AG09319 (cell line): ENCODE measurements around the gene SWI5.

ENCODE experiments used
- DNase-seq: peaks from one replicate; pipeline ENCODE4 v3.0.0-alpha.2; 2010; ENCODE audit warnings: low read depth; ENCODE audit errors: extremely low read depth
- CTCF ChIP-seq: IDR thresholded peaks from 2 replicates; pipeline ENCODE4 v1.5.1; 2011; ENCODE audit warnings: low read depth, mild to moderate bottlenecking, inconsistent platforms, low read length, moderate library complexity

Gene SWI5

GRCh38 chr9:128249558-128249907 lies 26.5 kb upstream of the SWI5 start:
- no peak for TF ChIP-seq CTCF

GRCh38 chr9:128249908-128250838 lies 25.9 kb upstream of the SWI5 start:
- no peak for TF ChIP-seq CTCF
- no peak for DNase-seq

More at GRCh38 chr9:128249558-128249907, 26.5 kb upstream of the SWI5 start:
- no peak for DNase-seq

- no peak for DNase-seq
- TF ChIP-seq CTCF, result no peak
Observed at GRCh38 chr9:128250839-128251731, 25.0 kb upstream of the SWI5 start.

GRCh38 chr9:128251732-128252100 lies 24.4 kb upstream of the SWI5 start:
- no peak for DNase-seq
- TF ChIP-seq CTCF, result no peak

- DNase-seq, result no peak
- TF ChIP-seq CTCF, result no peak
Observed at GRCh38 chr9:128252317-128253139, 23.5 kb upstream of the SWI5 start.

- no peak for TF ChIP-seq CTCF
- no peak for DNase-seq
Observed at GRCh38 chr9:128253140-128253990, 22.7 kb upstream of the SWI5 start.
